Measurements from ENCODE around the gene LRRC71.

The LRRC71 gene

DNA sequence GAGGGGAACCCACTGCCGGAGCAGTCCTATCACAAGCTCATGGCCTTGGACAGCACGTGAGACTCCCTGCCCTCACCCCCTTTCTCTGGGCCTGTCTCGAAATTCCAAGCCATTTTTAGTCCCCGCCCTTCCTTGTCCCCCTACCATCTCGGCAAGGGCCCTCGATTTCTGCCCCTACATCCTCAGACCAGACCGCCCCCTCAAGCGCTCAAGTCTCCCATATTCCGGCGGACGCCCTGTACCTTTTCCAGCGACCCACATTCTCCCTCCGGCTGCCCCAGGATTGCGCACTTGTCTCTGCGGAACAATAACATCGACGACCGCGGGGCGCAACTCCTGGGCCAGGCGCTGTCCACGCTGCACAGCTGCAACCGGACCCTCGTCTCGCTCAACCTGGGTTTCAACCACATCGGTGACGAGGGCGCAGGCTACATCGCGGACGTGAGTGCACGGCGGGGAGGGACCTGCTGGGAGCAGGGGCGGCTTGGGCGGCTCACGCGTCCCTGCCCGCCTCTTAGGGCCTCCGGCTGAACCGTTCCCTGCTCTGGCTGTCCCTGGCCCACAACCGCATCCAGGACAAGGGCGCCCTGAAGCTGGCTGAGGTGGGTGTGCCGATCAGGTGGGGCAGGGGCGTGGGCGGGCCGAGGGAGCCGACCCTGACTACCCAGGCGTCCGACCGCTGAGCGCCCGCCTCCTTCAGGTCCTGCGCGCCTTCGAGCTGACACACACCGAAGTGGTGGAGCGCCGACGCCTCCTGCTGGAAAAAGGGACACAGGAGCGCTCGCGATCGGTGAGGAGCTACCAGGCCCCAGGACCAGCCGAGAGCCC lies 7.0 kb downstream of the LRRC71 start:
- DNase-seq (ENCODE audit: low spot score), result peak; percentile 80

DNA sequence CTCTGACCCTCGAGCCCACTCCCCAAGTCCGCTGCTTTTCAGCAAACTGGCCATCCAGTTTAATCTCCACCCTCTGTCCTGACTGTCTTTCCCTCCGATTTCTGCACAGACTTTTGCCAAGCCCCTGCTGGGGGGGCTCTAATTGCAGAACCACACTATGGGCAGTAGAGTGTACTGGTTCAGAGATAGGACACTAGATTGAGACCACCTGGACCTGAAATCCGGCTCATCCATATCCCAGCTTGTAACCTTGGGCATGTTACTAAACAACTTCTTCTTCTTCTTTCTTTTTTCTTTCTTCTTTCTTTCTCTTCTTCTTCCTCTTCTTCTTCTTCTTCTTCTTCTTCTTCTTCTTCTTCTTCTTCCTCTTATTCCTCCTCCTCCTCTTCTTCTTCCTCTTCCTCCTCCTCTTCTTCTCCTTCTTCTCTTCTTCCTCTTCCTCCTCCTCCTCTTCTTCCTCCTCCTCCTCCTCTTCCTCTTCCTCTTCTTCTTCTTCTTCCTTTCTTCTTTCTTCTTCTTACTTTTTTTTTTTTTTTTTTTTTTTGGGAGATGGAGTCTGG lies 7.7 kb downstream of the LRRC71 start:
- no peak for DNase-seq (ENCODE audit: low spot score)

DNA sequence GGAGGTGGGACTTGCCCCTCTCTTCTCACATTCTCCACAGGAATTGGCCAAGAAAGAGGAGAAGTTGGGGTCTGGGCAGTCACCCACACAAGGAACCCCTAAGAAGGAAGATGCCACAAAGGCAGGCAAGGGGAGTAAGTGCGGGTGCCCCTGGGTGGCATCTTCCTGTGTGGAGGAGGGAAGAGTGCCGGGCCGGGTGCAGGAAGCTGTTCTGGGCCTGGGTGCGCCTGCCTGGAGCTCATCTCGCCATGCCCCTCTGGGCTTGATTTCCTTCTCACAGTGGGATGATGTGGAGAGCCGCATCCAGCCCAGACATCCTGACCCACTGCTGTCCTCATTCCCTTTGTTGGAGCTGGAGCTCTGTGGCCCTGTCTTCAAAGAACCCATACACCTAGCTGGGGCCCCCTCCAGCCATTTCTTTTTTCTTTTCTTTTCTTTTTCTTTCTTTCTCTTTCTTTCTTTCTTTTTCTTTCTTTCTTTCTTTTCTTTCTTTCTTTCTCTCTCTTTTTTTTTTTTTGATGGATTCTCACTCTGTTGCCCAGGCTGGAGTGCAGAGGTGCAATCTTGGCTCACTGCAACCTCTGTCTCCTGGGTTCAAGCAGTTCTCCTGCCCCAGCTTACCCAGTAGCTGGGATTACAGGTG lies 9.3 kb downstream of the LRRC71 start:
- no peak for DNase-seq (ENCODE audit: low spot score)

DNA sequence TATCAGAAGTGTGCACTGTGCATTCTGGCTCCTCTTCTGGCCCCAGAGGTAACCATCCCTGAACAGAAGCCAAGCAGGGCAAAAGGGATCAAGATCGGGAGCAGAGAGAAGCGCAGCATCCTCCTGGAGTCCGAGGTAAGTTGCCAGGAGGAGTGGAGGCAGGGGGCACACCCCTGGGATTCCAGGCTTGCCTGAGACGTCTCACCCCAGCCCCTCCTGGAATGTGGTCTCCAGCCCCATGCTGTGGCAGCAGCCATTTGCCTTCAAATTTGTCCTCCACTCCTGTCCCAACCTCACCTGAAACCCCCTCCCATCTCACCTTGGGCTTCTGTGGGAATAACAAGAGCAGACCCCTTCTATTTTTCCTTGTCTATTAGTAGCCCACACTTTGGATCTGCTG lies 10.1 kb downstream of the LRRC71 start:
- DNase-seq (ENCODE audit: low spot score), result no peak

DNA sequence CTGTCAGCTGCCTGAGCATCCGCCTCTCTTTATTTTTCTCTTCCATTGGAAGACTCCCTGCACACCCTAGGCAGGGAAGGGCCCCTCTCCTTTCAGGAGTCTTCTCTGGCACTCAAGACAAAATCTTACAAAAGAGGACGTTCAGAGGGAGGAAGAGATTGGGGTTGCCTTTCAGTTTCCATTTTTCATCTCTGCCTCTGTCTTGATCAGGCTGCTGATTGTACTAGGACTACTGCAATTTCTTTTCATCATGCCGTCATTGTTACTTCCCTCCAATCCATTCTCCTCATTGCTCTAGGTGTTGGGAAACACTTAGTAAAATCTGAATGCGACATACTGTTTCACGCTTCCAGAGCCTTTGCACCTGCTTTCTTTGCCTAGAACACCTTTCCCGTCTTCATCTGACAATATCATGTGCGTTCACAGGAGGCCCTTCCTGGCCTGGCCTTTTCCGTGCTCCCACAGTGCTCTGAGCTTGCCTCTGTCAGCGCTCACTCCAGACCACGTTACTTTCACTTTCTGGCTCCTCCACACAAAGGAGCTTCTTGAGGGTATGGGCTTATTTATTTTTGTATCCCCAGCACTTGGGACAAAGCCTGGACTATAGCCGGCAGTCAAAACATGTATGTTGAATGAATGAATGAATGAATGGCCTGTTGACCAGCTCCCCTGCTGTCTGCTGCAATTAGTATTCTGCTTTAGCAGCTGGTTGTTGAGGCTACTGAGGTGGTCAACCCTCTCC lies 10.9 kb downstream of the LRRC71 start:
- no peak for DNase-seq (ENCODE audit: low spot score)

DNA sequence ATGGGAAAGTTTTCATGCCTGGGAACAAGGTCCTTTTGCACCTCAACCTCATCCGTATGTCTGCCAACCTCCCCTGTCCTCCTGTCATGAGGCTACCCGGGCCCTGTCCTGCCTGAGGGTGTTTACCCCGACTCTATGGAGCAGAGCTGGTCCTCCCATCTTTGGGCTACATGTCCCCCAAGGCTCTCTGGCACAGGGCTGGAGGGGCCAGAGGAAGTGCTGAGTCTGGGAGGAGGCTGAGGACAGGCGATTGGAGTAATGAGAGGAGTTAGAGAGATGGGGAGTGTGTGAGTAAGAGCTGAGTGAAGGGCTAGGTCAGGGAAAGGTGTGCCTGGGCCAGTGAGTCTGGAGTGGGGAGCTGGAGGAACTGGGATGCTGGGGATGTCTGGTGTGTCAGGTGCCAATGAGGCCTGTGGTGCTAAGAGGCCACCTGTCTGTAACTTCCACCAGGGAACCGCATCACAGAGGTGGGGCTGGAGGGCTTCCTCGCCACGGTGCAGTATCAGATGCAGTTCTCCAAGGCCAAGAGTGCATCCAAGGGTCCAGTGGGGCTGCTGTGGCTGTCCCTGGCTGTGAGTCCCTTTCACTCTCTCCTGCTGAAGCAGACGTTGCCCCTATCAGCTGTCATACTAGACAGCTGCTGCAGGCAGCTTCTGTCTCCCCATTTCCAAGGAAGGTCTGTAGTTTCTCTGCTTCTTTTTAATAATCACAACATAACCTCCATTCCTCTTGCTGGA lies 11.7 kb downstream of the LRRC71 start:
- DNase-seq (ENCODE audit: low spot score), result no peak

DNA sequence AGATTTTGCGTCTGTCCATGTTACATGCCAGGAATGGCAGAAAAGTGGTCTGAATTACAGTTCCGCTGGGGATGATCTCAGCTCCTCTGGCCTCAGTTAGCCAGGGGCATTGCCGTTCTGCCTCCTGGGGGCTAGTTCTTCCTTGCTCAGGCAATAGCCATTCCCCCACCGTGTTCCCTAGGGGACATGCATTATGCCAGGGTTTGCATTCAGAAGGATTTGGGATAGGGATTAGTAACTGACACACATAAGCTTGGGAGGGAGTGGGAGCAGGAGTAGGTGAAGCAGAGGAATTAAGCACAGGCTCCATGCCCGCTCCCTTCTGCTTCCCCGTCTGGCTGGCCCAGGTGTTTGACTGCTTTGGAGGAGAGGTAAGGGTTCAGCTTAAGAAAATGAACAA lies 12.7 kb downstream of the LRRC71 start:
- DNase-seq (ENCODE audit: low spot score), result no peak

DNA sequence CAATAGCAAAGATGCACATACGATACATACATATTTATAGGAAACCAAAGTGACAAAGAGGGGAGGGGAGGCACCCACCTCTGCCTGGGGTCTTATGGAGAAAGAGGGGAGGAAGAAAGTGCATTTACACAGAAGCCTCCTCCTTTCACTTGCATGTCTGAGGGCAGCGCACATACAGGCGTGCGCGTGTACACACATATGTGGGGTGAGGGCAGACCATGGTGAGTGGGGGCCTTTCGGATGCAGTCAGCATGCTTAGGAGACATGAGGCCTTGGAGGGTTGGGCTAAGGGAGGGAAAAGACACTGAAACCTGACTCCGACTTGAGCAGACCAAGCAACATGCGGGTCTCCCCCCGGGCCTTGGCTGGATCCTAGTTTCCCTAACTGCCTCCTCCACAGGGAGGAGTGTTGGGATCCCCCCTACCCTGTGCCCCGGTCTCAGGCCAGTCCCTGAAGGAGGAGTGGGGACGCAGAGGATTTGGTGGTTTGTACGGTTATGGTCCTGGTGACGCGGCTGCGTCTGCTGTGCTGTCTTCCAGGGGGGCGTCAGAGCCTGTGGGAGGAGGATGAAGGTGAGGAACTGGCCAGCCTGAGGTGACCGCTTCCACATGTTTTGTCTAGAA lies 15.2 kb downstream of the LRRC71 start:
- no peak for DNase-seq (ENCODE audit: low spot score)

DNA sequence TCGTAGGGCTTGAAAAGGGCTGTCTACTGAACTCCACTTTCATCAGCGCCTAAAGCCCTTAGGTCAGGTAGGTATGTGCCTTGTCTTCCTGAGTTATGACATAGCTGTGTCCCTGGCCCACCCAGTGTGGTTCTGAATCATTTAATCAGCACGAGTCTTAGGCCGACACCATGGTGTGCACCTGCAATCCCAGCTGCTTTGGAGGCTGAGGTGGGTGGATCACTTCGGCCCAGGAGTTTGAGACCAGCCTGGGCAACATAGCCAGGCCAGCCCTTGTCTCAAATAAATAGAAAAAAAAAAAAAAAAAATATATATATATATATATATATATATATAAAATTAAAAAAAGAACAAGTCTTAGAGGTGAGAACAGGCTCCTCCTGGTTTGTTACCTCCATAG lies 15.8 kb downstream of the LRRC71 start:
- no peak for DNase-seq (ENCODE audit: low spot score)

DNA sequence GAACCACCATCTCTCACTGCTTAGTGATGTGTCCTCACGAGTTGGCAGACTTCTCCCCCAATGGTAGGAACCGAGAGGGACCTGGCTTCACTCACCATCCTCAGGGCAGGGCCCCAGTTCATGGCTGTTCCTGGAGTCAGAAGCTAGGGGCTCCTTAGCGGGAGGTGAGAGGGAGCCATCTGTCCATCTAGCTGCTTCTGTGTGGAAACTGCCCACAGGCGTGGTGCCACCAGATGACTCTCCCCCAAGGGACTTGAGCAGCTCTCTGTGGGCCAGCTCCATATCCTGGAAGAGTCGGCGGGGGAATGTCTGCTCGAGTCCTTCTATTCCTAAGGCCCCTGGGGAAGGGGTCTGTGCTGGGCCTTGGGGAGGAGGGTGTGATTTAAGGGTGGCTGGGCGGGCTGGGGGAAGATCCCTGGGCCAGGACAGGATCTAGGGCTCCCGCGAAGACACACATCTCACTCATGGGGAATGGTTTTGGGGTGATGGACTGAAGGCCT lies 16.3 kb downstream of the LRRC71 start:
- no peak for DNase-seq (ENCODE audit: low spot score)

DNA sequence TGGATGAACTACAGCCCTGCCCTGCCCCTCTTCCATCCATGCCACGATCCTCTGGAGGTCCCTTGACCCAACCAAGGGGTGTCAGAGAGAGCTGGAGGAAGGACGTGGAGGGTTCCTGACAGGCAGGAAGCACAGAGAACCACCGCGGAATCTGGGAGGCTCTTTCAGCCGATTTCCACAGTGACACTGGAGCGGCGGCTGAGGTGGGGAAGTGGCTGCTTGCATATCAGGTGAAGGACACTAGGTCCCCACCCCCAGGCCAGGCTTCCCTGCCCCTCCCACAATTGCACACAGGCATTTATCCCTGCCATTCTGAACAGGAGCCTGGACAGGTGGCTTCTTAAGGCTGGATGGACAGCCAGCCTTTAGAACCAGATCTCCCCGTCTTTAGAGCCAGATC lies 17.5 kb downstream of the LRRC71 start:
- DNase-seq (ENCODE audit: low spot score), result no peak

DNA sequence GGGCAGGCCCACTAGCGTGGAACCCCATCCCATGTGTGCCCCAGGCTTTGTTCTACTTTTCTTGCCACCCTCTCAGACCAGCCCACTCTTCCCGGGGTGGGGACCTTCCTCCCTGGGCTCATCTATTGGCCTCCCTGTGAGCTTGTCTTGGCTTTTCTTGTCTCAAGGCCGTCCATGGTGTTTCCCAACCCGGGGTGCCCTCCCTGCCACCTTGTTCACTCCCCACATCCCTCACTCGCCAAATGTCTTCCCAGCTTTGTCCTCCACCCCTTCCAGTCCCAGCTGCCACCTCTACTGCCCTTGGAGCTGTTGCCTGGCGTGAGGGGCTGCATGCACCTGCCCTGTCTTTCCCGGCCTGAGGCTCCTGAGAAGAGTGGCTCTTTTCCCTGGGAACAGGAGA lies 18.4 kb downstream of the LRRC71 start:
- DNase-seq (ENCODE audit: low spot score), result no peak

DNA sequence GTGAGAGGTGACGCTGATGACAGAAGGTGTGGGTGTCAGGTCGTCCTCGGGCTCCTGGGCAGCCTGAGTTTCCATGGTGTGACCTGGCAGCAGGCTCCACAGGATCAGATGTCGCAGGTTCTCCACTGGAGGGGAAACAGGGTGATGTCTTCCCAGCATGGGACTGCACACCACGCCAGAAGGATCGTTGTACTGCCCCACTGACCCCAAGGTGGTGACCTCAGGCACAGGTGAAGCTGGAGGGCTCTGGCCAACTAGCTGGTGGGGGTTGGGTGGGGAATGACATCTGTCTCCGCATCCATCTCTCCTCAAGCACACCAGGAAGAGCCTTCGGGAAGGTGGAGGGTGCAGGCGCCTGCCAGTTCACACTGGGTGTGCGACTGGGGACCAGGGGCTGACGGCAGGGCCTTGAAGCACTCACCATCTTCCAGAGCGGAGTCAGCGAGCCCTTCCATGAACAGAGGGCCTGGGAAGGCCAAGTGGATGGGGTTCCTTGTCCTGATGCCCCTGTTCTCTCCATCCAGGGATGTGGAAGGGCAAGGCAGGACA lies 19.4 kb downstream of the LRRC71 start:
- DNase-seq (ENCODE audit: low spot score), result no peak

DNA sequence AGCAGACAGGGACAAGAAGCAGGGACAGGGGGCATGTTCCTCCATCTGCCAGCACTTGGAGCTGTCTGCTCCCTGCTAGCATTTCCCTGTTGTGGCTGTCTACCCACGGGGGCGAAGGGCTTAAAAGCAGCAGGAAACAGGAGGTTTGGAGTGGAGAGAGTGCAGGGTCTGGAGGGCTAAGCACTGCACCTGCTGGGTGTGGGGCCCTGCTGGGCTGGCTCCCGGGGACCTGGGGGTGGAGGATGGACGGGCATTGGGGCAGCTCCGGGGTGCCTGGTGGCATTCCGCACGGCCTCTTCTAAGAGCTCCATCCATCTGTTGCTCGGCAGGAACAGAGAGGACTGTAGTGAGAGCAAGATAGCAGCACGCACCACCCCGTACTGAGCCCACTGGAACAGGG lies 21.2 kb downstream of the LRRC71 start:
- DNase-seq (ENCODE audit: low spot score), result no peak

DNA sequence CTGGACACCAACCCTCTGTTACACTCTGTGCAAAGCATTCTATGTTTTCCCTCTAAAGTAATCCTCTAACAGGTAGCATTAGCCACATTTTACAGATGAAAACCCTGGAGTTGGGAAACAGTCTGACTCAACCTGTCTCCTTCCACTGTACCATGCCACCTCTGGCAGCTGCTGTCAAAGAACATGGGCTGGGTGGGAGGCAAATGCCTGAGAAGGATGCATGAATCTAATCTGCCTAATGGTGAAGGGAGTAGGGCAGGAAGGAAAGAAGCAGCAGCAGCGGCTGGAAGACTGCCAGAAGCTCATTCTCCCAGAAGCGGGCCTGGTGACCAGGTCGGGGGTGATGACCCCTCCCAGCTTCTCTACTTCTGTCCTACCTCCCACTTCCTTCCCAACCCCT lies 21.7 kb downstream of the LRRC71 start:
- no peak for DNase-seq (ENCODE audit: low spot score)

DNA sequence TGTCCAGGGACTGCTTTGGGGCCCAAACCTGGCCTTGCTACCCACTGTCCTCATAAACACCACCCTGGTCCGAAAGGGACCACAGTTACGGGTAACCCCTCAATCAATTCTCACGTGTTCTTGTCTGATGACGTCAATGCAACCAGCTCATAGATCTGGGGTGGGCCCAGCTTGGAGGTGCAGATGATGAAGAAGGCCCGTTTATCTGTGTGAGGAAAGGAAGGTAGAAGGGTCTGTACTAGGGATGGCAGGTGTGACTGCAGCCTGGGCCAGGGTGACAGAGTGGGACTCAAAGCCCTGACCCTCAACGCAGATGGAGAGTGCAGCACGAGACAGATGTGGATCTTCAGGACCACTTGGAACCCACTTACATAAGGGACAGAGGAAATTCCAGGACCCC lies 22.1 kb downstream of the LRRC71 start:
- no peak for DNase-seq (ENCODE audit: low spot score)

DNA sequence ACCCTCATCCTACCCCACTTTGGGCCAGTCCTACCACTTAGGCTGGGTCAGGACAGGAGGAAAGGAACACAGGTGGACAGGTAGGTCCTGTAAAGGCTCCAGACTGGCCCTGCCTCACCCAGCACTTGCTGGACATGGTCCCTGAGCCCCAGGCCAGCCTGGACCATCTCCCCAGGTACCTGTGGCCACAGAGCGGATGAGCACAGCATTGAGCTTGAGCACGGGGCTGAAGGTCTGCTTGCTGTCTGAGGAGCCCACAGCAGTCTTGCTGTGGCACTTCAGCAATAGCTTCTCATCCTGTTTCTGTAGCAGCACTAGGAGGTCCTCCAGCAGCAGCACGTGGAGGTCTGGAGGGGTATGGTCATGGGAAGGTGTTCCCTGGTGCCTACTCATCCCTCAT lies 23.3 kb downstream of the LRRC71 start:
- no peak for DNase-seq (ENCODE audit: low spot score)

DNA sequence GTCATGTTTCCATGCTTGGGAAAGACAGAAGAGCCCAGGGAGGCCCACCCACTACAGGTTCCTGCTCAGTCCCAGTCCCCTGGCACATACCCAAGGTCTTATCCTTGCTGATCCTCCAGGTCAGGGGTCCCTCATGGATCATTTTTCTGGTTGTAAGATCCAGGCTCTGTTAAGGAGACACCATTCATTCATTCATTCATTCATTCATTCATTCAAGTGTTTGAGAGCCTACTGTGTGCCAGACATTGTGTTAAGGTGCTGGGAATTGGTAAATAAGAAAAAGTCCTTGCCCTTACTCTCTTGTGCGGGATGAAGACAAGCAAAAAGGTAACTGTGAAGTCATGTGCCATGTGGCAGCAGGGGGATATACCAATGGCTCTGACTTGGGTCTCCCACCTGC lies 23.8 kb downstream of the LRRC71 start:
- no peak for DNase-seq (ENCODE audit: low spot score)

DNA sequence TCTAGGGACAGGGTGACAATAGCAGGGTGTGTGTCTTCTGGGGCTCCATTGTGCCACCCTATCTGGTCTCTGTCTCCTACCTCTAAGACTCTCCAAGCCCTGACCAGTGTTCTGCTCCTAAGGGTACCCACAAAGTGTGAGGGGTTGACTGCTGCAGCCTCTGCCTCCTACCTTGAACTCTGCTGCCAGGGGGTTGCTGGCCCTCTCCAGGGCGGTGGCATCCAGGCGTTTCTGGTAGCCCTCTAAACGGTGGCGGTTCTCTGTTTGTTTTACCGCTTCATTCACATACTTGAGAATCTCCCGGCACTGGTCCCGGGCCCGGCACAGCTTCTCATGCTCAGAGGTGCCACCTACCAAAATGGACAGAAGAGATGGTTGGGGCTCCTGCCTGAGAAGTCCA lies 24.4 kb downstream of the LRRC71 start:
- no peak for DNase-seq (ENCODE audit: low spot score)

DNA sequence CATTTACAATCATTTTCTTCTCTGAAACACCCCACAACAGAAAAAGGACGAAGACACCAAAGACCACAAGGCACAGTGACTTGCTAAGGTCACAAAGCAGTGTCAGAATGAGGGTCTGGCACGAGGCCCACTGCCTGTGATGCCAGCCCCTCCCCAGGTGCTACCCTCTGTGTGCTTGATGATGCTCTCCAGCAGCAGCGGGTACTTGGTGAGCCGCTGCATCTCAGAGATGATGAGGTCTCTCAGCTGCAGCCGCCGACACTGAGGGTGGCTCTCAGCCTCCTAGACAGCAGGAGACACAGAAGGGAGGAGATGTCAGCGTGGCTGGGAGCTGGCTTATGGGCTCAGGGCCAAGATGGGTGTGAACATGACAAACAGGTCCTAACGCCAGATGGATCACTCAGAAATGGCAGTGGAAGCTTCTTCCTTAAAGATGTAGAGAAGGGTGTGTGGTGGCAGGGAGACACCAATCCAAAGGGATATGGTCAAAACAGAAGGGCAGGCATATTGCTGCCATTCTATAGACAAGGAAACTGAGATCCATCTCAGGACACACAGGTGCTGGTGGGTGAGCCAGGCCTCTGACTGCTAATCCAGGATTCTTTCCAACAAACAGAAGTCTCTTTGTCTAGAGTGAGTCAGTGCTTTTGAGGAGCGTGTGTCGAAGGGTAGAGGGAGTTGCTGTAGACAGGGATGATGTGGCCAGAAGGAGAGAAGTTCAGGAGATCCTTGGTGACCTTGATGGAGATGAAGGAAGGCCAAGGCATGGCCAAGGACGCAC lies 25.6 kb downstream of the LRRC71 start:
- peak; percentile 23 for DNase-seq (ENCODE audit: low spot score)
